Stimulated activated CD8-positive, alpha-beta memory T cell treated with anti-CD3 and anti-CD28 coated beads, Interleukin-15, amount 100 ng/mL, for 1 hour (primary cell): Measurements from ENCODE around the gene TNFRSF1B.
A peak's percentile ranks its signal among the peaks of the same experiment; 100 is the strongest.
"Not testable (repeated sequence)": the region's sequence is repeated elsewhere in the genome, so short reads cannot be mapped to it uniquely, and the experiment has no call there.

ENCODE experiments used
- DNase-seq: peaks from one replicate; pipeline ENCODE4 v3.0.0-alpha.2; 2020; ENCODE audit warnings: low read depth

TNFRSF1B gene

GRCh38 chr1:12222700-12223099 is 55.9 kb downstream of the TNFRSF1B start:
- not testable (repeated sequence) for DNase-seq

GRCh38 chr1:12224092-12224491 is 57.3 kb downstream of the TNFRSF1B start:
- DNase-seq = not testable (repeated sequence)

- no peak for DNase-seq
These were observed 62.2 kb downstream of the TNFRSF1B start for GRCh38 chr1:12228979-12229378.

GRCh38 chr1:12229386-12229834 is 62.6 kb downstream of the TNFRSF1B start:
- DNase-seq = no peak

GRCh38 chr1:12229835-12230548 is 63.2 kb downstream of the TNFRSF1B start, which contains the start of gene VPS13D:
Gene VPS13D, plus strand, starts transcription at chr1:12230030. Its CDS starts 4,237 bp downstream, at chr1:12234267.
- peak; percentile 69 for DNase-seq

- no peak for DNase-seq
These were observed 63.9 kb downstream of the TNFRSF1B start for GRCh38 chr1:12230549-12231275.

- DNase-seq = no peak
These were observed 64.4 kb downstream of the TNFRSF1B start for GRCh38 chr1:12231276-12231595.

- no peak for DNase-seq
These were observed 65.4 kb downstream of the TNFRSF1B start for GRCh38 chr1:12232221-12232620.

GRCh38 chr1:12244078-12244477 is 77.3 kb downstream of the TNFRSF1B start:
- no peak for DNase-seq

GRCh38 chr1:12244585-12244984 is 77.8 kb downstream of the TNFRSF1B start:
- DNase-seq = no peak

- DNase-seq = no peak
These were observed 78.3 kb downstream of the TNFRSF1B start for GRCh38 chr1:12245116-12245515.

GRCh38 chr1:12245733-12246132 is 78.9 kb downstream of the TNFRSF1B start:
- no peak for DNase-seq

- no peak for DNase-seq
These were observed 79.8 kb downstream of the TNFRSF1B start for GRCh38 chr1:12246584-12246983.

- no peak for DNase-seq
These were observed 82.4 kb downstream of the TNFRSF1B start for GRCh38 chr1:12249181-12249580.

GRCh38 chr1:12249748-12250147 is 83.0 kb downstream of the TNFRSF1B start:
- no peak for DNase-seq

GRCh38 chr1:12251442-12251841 is 84.7 kb downstream of the TNFRSF1B start:
- DNase-seq = no peak

- no peak for DNase-seq
These were observed 89.1 kb downstream of the TNFRSF1B start for GRCh38 chr1:12255913-12256312.

- DNase-seq = no peak
These were observed 91.5 kb downstream of the TNFRSF1B start for GRCh38 chr1:12258272-12258671.
